Measurements from ENCODE around the gene SEC22A.

Gene SEC22A, protein sequence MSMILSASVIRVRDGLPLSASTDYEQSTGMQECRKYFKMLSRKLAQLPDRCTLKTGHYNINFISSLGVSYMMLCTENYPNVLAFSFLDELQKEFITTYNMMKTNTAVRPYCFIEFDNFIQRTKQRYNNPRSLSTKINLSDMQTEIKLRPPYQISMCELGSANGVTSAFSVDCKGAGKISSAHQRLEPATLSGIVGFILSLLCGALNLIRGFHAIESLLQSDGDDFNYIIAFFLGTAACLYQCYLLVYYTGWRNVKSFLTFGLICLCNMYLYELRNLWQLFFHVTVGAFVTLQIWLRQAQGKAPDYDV

DNA sequence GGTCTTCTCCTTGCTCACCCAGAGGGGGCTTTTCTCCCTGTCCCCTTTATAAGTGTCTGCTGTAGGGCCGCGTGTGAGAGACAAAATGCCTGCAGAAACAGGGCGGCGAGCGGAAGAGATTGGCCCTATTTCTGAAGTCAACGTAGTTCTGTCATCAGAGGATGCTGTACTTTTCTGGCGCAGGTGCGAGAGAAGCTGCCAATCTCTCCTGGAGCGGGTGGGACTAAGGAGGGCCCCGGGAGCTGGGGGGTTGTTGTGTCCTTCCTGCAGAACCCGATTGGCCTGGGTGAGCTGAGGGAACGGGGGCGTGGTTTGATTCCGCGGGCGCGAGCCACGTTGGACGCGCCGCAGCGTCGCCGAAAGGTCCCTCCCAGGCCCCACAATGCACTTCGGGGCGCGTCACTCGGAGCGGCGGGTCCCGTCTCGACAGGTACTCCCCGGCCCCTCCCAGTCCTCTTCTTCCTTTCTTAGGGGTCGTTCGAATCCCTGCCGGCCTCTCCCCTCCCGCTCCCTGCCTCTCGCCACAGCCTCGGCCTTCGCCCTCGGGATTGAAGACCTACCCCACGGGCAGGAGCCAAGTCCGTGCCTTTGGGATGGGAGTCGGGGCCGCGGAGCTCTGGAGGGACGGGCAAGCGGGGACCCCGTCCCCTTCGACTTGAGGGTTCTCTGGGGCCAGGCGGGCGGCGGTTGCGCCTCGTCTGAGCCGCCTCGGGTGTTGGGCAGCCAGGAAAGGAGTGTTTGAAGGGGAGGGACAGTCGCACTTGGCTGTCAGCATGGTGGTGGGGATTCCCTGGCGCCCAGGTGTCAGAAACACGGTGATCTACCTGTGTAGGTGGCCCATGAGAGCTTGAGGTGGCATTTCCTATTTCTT is at the start of gene SEC22A:
Gene SEC22A (plus strand): TSS at position 387 of the 871 bp plus-strand sequence. CDS start 7,275 bp downstream, outside the sequence.
- in situ Hi-C loops (cut with HindIII; ENCODE audit: low pct_ligation_motif_present, low sequenced_read_pairs): no loop called here
- peak; percentile 92 for DNase-seq
- TF ChIP-seq, protein P1, sequence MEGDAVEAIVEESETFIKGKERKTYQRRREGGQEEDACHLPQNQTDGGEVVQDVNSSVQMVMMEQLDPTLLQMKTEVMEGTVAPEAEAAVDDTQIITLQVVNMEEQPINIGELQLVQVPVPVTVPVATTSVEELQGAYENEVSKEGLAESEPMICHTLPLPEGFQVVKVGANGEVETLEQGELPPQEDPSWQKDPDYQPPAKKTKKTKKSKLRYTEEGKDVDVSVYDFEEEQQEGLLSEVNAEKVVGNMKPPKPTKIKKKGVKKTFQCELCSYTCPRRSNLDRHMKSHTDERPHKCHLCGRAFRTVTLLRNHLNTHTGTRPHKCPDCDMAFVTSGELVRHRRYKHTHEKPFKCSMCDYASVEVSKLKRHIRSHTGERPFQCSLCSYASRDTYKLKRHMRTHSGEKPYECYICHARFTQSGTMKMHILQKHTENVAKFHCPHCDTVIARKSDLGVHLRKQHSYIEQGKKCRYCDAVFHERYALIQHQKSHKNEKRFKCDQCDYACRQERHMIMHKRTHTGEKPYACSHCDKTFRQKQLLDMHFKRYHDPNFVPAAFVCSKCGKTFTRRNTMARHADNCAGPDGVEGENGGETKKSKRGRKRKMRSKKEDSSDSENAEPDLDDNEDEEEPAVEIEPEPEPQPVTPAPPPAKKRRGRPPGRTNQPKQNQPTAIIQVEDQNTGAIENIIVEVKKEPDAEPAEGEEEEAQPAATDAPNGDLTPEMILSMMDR (IDR thresholded peaks at IDR 0.05; ENCODE audit: low read depth, low read length, missing control alignments): no peak
- Histone ChIP-seq H3K27me3 (replicated peaks) (no peaks in the 10 kb centered on the region), H3K27ac (peak within 1 kb of the TSS; percentile 82), H3K36me3 (replicated peaks) (no peaks in the 10 kb centered on the region), H3K4me3 (ENCODE audit: low read depth, low read length) (peak within 1 kb of the TSS; percentile 93)

DNA sequence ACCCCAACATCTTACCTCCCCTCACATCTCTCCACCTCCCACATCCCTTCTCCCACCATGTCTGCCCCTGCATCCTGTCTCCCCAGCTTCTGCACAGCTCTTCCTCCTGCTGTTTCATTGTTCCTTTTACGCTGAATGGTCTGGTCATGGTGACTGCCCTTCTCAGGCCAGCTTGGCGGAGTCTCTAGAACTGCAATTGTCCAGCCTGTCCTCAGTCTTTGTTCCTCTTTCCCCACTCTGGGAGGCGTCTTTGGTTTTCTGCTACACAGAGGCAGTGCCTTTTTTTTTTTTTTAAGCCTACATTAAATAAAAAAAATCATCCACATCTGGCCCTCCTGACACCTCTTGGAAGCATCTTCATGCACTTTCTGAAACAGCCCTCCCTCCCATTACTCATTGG is 49.1 kb upstream of the SEC22A start:
- DNase-seq: no peak
- no peak overlapping the region for H3K27ac ChIP-seq
- TF ChIP-seq, protein P1 (IDR thresholded peaks at IDR 0.05; ENCODE audit: low read depth, low read length, missing control alignments): no peak
- peaks cover 60% of the 10 kb centered on the region for H3K36me3 ChIP-seq (replicated peaks)
- H3K4me3 ChIP-seq (ENCODE audit: low read depth, low read length): no peak overlapping the region
- in situ Hi-C loops (cut with HindIII; ENCODE audit: low pct_ligation_motif_present, low sequenced_read_pairs): no loop called here
- H3K27me3 ChIP-seq (replicated peaks): no peaks in the 10 kb centered on the region

DNA sequence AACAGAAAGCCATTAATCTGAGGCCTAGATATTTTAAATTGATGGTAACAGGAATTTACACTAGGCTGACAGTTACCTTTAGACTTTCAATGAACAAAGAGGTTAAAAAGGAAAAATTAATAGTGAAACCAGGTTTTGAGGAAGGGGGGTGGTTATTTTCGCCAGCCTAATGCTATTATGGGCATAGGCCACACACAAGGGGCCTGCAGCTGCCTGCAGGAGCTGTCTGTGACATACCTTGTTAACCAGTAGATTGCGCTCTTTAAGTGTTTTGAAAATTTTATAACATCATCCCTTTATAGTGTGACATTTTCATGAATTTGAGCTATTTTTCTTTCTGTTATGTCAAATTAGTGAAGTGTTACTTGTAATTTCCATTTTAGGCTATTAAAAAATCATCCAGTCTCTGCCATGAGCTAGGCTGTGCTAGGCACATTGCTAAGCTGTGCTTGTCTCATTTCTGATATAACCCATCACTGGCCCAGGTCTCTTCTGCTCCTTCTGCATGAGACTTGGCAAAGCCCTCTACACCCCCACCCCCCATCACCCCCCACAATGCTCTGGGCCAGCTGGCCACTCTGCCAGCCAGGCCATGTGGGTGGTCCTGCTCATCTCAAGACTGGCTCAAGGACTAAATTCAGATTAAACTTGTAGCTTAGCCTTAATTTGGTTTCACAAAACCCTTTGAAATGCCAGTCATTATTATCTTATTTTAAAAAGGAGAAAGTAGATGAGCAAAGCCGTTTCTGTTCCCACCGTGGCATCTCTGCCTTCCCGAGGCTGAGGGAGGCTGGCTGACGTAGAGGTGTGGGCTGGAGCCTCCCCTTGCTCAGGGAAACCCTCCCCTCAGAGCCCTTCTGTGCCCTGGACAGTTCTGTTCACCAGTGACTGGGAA is 48.4 kb upstream of the SEC22A start:
- Histone ChIP-seq H3K4me3 (ENCODE audit: low read depth, low read length) (no peak overlapping the region), H3K36me3 (replicated peaks) (peaks cover 56% of the 10 kb centered on the region), H3K27ac (no peak overlapping the region), H3K27me3 (replicated peaks) (no peaks in the 10 kb centered on the region)
- no peak for DNase-seq
- in situ Hi-C loops (cut with HindIII; ENCODE audit: low pct_ligation_motif_present, low sequenced_read_pairs): no loop called here
- TF ChIP-seq, protein P1 (IDR thresholded peaks at IDR 0.05; ENCODE audit: low read depth, low read length, missing control alignments): no peak

DNA sequence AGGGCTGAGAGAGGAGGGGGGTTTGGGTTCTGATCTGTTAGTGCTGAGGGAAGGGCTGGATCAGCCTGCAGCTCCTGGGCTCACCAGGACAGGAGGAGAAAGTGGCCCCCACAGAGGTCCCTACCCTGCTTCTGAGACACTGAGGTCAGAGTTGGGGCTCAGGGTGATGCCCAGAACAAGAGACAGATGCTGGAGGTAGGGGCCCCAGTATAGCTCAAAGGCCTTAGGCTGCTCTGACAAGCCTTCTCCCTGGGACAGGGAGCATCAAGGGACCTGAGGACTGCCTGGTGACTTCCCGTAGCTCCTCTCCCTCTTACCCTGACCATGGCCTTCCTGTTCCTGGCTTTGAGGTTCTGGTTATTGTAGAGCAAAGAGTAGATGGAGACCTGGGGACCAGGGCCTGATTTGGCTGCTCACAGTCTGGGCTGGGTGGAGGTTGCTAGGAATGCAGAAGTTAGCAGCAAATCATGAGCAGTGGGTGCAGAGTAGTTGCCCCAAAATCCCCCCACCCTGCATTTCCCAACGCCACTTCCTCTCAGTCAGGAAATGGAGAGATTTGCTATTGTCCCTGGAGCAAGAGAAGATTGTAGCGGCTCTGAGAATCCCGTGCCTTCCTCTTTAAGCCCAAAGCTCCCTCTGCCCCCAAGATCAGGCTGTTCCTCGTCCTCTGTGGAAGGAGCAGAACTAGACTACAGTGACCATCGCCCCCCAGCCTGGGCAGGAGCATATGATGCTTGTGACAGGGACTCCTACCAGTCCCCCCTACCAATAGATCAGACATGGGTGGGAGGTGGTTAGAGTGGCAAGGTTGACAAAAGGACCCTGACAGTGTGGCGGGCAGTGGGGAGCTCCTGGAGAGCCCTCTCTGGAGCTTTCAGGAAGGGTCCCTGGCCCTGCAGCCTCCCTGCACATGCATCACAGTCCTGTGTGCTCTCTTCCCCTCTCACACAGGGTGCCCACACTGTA is 47.4 kb upstream of the SEC22A start:
- in situ Hi-C loops (cut with HindIII; ENCODE audit: low pct_ligation_motif_present, low sequenced_read_pairs): no loop called here
- Histone ChIP-seq H3K36me3 (replicated peaks) (peaks cover 52% of the 10 kb centered on the region), H3K4me3 (ENCODE audit: low read depth, low read length) (no peak overlapping the region)

More for the DNA sequence above, 47.4 kb upstream of the SEC22A start:
- TF ChIP-seq, protein P1 (IDR thresholded peaks at IDR 0.05; ENCODE audit: low read depth, low read length, missing control alignments): no peak
- H3K27ac ChIP-seq: no peak overlapping the region
- DNase-seq: no peak
- H3K27me3 ChIP-seq (replicated peaks): no peaks in the 10 kb centered on the region

Measured in brain microvascular endothelial cell (primary cell).